ENCODE measurements around the gene TMEM178A. TPM values are rescaled to one million over a fixed set of nuclear protein-coding genes. Genes with fewer than 3 reads are reported as not detected.

Gene TMEM178A
- polyA plus RNA-seq, 1 donor from 2014 or later, result 31.8 TPM

GRCh38 chr2:39705638-39706037 lies 39.9 kb downstream of the TMEM178A start:
- H4K20me1 ChIP-seq (ENCODE audit: insufficient read depth), result no peaks in the 10 kb centered on the region
- TF ChIP-seq EP300 (conservative IDR thresholded peaks at IDR 0.05; ENCODE audit: poor library complexity, severe bottlenecking) (no peak), EZH2 (IDR thresholded peaks at IDR 0.05; ENCODE audit: borderline replicate concordance, insufficient read depth, low read length, poor library complexity, severe bottlenecking) (no peak), TAF1 (IDR thresholded peaks at IDR 0.05; ENCODE audit: low read depth) (no peak), CTCF (IDR thresholded peaks at IDR 0.05; ENCODE audit: poor library complexity, severe bottlenecking) (no peak), SMC3 (conservative IDR thresholded peaks at IDR 0.05; ENCODE audit: poor library complexity) (no peak)
- no peaks in the 10 kb centered on the region for H3K9me2 ChIP-seq (ENCODE audit: insufficient read depth, low read length)
- H3K4me2 ChIP-seq (ENCODE audit: low read length), result no peak overlapping the region
- H3K27ac ChIP-seq (ENCODE audit: low read length), result no peak overlapping the region
- no peaks in the 10 kb centered on the region for H3K27me3 ChIP-seq (ENCODE audit: insufficient read depth, low read depth, low read length)
- H3K36me3 ChIP-seq (ENCODE audit: insufficient read depth, low read length), result no peaks in the 10 kb centered on the region
- no peak overlapping the region for H3K4me3 ChIP-seq (ENCODE audit: low read length)
- no peak overlapping the region for H2AFZ ChIP-seq (ENCODE audit: low read depth, low read length)
- peaks cover 5% of the 10 kb centered on the region for H3K9me3 ChIP-seq (ENCODE audit: low read length)
- H3K79me2 ChIP-seq (replicated peaks; ENCODE audit: insufficient read depth, low read length), result peaks cover 15% of the 10 kb centered on the region
- no peak overlapping the region for H3K9ac ChIP-seq (ENCODE audit: low read length)
- H3F3A ChIP-seq (ENCODE audit: insufficient read depth, low read length, poor library complexity, severe bottlenecking), result no peaks in the 10 kb centered on the region

GRCh38 chr2:39706312-39706711 lies 40.6 kb downstream of the TMEM178A start:
- no peak overlapping the region for H2AFZ ChIP-seq (ENCODE audit: low read depth, low read length)
- H3K27ac ChIP-seq (ENCODE audit: low read length), result no peak overlapping the region
- H3K9me2 ChIP-seq (ENCODE audit: insufficient read depth, low read length), result no peaks in the 10 kb centered on the region
- H3K9me3 ChIP-seq (ENCODE audit: low read length), result no peaks in the 10 kb centered on the region
- H4K20me1 ChIP-seq (ENCODE audit: insufficient read depth), result no peaks in the 10 kb centered on the region
- H3F3A ChIP-seq (ENCODE audit: insufficient read depth, low read length, poor library complexity, severe bottlenecking), result no peaks in the 10 kb centered on the region
- no peak for TF ChIP-seq EP300 (conservative IDR thresholded peaks at IDR 0.05; ENCODE audit: poor library complexity, severe bottlenecking)
- TF ChIP-seq EZH2 (IDR thresholded peaks at IDR 0.05; ENCODE audit: borderline replicate concordance, insufficient read depth, low read length, poor library complexity, severe bottlenecking), result no peak
- TF ChIP-seq SMC3 (conservative IDR thresholded peaks at IDR 0.05; ENCODE audit: poor library complexity), result no peak
- TF ChIP-seq RAD21 (conservative IDR thresholded peaks at IDR 0.05), result no peak
- TF ChIP-seq CTCF (IDR thresholded peaks at IDR 0.05; ENCODE audit: poor library complexity, severe bottlenecking), result no peak
- no peak for TF ChIP-seq MXI1 (conservative IDR thresholded peaks at IDR 0.05; ENCODE audit: poor library complexity, severe bottlenecking)
- no peak for TF ChIP-seq POLR2AphosphoS5 (IDR thresholded peaks at IDR 0.05)
- no peak for TF ChIP-seq REST (IDR thresholded peaks at IDR 0.05; ENCODE audit: borderline replicate concordance)
- no peaks in the 10 kb centered on the region for H3K27me3 ChIP-seq (ENCODE audit: insufficient read depth, low read depth, low read length)
- no peak overlapping the region for H3K4me2 ChIP-seq (ENCODE audit: low read length)
- H3K9ac ChIP-seq (ENCODE audit: low read length), result no peak overlapping the region
- no peak overlapping the region for H3K4me3 ChIP-seq (ENCODE audit: low read length)
- no peaks in the 10 kb centered on the region for H3K36me3 ChIP-seq (ENCODE audit: insufficient read depth, low read length)
- H3K79me2 ChIP-seq (replicated peaks; ENCODE audit: insufficient read depth, low read length), result peaks cover 12% of the 10 kb centered on the region
